Left lobe of liver (tissue), 2 donors: ENCODE measurements around the gene SLC39A12. TPM values are rescaled to one million over a fixed set of nuclear protein-coding genes. Genes with fewer than 3 reads are reported as not detected.
"Not testable (repeated sequence)": the region's sequence is repeated elsewhere in the genome, so short reads cannot be mapped to it uniquely, and the experiment has no call there.

Experiments used
- ATAC-seq: fragments of 200-7000 bp; cut with Tn5 transposase; one replicate; pipeline ENCODE4 v1.9.1; 2020; ENCODE audit warnings: mild to moderate bottlenecking, moderate library complexity
- DNase-seq: peaks from one replicate; pipeline ENCODE4 v3.0.0-alpha.2; 2020; ENCODE audit warnings: low spot score
- total RNA-seq: library from RNA; stranded (reverse); gene quantifications from one replicate; pipeline ENCODE4 v1.2.1, GENCODE V29; 2021
- donor health status: DM: no; HTN: no; CAD: no; lungs with moderate emphysema.
- donor health status: DM: no; HTN: yes; CAD: no.

Gene SLC39A12
- total RNA-seq, result 0.08 TPM

- ATAC-seq, result no peak
These were observed at the start of gene SLC39A12 for GRCh38 chr10:17951868-17952371. Gene SLC39A12, plus strand, starts transcription at chr10:17951918. Its CDS starts 1,359 bp downstream, at chr10:17953277.

GRCh38 chr10:17904564-17904963 is 47.2 kb upstream of the SLC39A12 start:
- ATAC-seq (no peak), DNase-seq (no peak)

More at GRCh38 chr10:17951868-17952371, at the start of gene SLC39A12:
- DNase-seq, result no peak

DNA sequence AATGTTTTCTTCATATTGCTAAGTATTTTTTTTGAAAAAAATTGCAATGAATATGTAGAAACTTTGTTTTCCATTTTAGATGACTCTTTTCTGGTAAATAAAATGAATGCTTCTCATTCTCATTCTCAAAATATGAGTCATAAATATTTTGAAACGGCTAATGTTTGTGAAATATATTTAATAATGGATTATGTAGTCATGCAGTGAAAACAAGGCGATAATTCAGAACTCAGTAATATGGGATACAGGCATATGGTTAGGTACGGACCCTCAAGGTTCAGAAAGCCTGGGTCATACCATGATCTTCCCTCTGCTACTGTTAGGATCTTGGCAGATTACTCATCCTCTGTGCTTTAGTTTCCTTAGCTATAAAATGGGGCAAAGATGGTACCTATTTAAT is 46.2 kb upstream of the SLC39A12 start:
- no peak for ATAC-seq
- DNase-seq, result no peak

GRCh38 chr10:17906002-17906401 is 45.7 kb upstream of the SLC39A12 start:
- DNase-seq (no peak), ATAC-seq (no peak)

DNA sequence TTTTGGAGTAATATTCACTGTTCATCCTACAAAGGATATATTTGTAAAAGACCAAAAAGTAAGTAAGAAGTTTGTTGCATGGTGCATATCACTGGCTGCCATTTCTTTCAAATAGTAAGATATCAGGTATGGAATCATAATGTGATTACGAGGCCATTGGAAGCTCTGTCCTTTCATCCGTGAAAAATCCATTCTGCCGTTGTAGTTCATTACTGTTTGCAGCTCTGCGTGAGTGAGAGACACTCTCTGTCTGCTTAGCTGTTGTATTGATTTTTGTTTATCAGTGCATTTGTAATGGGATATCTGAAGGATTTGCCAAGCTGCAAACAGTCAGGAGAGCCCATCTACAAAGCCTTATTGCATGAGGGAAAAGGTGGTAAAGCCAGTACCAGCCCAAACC is 44.1 kb upstream of the SLC39A12 start:
- ATAC-seq (no peak), DNase-seq (no peak)

DNA sequence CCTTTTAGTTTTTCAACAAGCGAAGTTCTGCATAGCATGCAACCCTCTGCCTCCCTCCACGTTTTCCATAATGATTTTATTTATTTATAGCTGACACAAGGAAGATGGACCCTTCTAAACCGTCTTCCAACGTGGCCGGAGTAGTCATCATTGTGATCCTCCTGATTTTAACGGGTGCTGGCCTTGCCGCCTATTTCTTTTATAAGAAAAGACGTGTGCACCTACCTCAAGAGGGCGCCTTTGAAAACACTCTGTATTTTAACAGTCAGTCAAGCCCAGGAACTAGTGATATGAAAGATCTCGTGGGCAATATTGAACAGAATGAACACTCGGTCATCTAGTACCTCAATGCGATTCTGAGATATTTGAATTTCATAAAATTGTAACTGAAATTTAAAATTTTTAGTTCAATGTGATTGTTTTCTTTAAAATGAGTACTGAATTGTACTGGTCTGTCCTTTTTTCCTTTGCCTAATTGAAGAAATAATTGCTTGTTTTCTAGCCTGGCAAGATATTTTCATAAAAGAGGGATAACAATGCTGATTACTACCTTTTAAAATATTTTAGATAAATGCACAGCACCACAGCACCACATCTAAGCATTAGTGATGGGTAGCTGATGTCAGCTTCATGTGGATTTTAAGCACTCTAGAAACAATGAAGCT is 41.5 kb upstream of the SLC39A12 start:
- ATAC-seq (peak; percentile 68), DNase-seq (no peak)

DNA sequence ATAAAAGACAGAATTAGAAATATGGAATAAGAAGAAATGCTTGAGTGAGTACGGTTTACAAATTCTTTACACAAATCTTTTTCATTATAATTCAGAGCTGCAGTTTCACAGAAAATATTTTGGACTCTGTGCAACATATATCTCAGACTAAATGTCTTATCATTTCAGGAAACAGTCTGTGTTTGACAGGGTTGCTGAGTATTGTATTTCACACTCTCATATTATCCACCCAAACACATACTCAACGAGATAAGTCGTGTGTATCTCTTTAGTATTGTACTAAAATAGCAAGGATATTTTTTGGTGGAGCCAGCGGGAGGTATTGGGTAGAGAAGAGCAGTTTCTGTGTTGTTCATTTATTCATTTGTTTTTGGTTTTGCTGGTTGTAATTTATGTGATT is 39.0 kb upstream of the SLC39A12 start:
- DNase-seq, result no peak
- ATAC-seq, result no peak

DNA sequence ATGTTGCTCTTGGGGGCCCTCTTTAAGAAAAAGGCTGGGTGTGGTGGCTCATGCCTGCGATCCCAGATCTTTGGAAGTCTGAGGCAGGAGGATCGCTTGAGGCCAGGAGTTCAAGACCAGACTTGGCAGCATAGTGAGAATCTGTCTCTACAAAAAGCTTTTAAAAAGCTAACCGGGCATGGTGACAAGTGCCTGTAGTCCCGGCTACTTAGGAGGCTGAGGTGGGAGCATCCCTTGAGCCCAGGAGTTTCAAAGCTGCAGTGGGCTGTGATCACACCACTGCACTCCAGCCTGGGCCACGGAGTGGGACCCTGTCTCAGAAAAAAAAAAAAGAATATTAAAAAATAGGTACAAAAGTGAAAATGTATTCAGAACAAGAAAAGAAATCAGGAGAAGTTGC is 38.1 kb upstream of the SLC39A12 start:
- no peak for DNase-seq

DNA sequence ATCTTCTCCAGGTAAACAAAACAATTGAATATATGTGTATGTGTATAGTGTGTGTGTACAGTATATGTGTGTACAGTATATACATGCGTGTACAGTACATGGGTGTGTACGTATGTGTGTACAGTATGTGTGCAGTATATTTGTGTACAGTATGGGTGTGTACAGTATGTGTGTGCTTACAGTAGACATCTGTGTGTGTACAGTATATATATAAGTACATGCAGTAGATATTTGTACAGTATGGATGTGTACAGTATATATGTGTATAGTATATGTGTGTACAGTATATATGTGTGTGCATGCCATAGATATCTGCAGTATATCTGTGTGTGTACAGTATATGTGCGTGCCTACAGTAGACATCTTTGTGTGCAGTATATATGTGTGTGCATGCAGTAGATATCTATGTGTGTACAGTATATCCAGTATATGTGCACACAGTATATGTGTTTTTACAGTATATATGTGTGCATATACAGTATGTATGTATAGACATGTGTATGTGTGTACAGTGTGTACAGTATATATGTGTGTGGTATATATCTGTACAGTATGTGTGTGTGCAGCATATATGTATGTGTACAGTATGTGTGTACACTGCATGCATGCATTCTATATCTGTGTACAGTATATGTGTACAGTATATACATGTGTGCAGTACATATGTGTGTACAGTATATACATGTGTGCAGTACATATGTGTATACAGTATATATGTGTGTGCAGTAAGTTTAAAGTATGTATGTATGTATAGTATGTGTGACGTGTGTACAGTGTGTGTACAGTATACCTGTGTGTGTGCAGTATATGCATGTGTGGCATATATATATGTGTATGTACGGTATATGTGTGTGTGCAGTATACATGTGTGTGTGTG is 37.3 kb upstream of the SLC39A12 start:
- no peak for DNase-seq
- ATAC-seq, result peak; percentile 16

More for the DNA sequence above, 38.1 kb upstream of the SLC39A12 start:
- peak; percentile 14 for ATAC-seq

GRCh38 chr10:17915181-17915580 is 36.5 kb upstream of the SLC39A12 start:
- DNase-seq (no peak), ATAC-seq (no peak)

DNA sequence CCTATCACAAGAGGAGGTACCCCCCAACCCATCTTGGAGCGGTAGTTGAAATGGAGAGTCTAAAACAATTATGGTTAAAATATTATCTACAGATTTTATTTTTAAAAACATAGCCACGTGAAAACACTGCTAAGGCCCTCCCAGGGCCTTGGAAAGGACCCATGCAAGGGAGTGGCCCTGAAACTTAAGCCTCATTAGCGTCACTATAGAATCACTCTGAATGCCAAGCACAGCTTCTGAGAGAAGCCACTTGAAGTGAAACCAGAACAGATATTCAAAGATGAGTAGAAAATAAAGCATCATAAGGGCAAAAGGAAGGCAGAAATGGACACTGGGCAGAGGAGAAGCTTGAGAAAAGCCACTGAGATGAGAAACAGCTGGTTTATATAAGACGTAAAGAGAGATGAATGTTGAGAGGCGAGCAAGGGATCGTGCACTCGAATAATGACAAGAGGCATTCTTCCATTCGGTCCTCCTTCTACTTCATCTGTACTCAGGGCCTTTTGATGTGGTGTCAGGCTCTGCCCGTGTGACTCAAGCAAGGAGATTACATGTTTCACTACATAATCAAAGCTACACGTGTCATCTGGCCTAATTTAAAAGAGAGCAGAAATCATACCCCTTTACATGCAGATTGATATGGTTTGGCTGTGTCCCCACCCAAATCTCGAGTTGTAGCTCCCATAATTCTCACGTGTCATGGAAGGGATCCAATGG is 33.4 kb upstream of the SLC39A12 start:
- DNase-seq, result no peak
- no peak for ATAC-seq

- no peak for DNase-seq
- no peak for ATAC-seq
These were observed 30.3 kb upstream of the SLC39A12 start for GRCh38 chr10:17921378-17921777.

DNA sequence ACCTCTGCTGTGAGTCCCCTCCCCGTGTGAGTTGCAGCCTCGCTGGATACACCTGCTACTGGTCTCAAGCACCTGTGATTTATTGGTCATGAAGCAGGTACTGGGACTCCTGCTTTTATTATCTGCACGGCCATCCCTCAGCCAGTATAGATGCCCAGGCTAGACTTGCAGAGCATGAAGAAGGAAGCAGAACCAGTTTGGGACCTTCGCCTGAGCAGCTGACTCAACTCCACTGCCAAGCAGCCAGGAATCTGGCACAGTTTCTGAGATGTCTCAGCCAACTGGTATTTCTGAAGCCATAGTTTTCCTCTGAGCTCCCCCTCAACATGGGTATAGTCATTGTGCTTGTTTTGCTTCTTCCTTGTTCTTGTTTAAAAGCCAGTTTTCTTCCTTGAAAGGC is 28.0 kb upstream of the SLC39A12 start:
- no peak for DNase-seq
- no peak for ATAC-seq

- DNase-seq, result no peak
- no peak for ATAC-seq
These were observed 8.5 kb upstream of the SLC39A12 start for GRCh38 chr10:17943033-17943745.

GRCh38 chr10:17950269-17950668 is 1.4 kb upstream of the SLC39A12 start:
- not testable (repeated sequence) for DNase-seq, ATAC-seq

- DNase-seq (no peak), ATAC-seq (no peak)
These were observed 992 bp upstream of the SLC39A12 start for GRCh38 chr10:17950726-17951125.

- ATAC-seq, DNase-seq: not testable (repeated sequence)
These were observed 2.7 kb downstream of the SLC39A12 start for GRCh38 chr10:17954372-17954771.

DNA sequence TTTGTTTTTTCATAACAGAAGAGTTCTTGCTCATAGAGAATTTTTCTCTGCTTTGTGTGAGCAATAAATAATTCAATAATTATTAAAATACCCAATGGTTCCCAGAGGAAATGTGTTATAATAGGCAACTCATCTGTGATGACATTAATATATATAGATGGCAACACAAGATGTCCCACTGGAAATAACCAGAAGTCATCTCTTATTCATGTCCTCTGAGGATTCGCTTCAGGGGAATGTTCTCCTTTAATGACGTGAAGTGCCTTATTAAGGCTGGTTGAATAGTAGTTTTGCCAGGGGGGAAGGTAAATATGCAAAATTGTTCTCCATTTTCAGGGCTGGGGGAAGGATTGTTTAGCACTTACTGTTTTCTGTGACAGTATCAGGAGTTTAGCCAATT is 3.1 kb downstream of the SLC39A12 start:
- DNase-seq, result no peak
- ATAC-seq, result no peak

- no peak for ATAC-seq
- DNase-seq, result no peak
These were observed 6.3 kb downstream of the SLC39A12 start for GRCh38 chr10:17958049-17958448.

DNA sequence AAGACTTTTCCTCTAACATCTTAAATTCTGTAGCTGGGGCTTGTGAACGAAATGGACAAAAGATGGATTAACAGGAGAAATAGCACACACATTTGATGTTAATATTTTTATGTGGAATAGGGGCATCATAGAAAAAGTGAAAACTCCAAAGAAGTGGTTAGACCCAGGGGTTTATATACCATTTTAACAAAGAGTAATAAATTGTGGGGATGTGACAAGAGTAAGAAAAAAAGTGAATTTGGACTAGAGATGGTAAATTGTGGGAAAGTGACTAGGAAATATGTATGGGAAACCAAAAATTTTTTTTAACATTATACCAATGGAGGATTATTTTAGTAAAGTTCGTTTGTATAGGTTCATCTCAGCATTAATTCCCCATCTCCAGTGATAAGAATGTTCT is 8.2 kb downstream of the SLC39A12 start:
- ATAC-seq (no peak), DNase-seq (no peak)
